Trophoblast cell (in vitro differentiated cells and primary cell): ENCODE measurements around the gene SDCCAG8.

Source experiments
- DNase-seq, 2 donors: peaks; one replicate each; pipeline ENCODE4 v3.0.0-alpha.2; 2016
- H2AFZ ChIP-seq: 2 replicates; pipeline ENCODE4 v1.6.1; 2013; ENCODE audit warnings: low read length, moderate library complexity, mild to moderate bottlenecking; ENCODE audit not compliant: insufficient read depth, poor library complexity
- H2AK5ac ChIP-seq: 2 replicates; pipeline ENCODE4 v1.6.1; 2013; ENCODE audit warnings: mild to moderate bottlenecking, low read length
- H2BK120ac ChIP-seq: 2 replicates; pipeline ENCODE4 v1.6.1; 2013; ENCODE audit warnings: low read length, mild to moderate bottlenecking, moderate library complexity; ENCODE audit not compliant: insufficient read depth, poor library complexity
- H2BK12ac ChIP-seq: 2 replicates; pipeline ENCODE4 v1.6.1; 2013; ENCODE audit warnings: mild to moderate bottlenecking, low read length, moderate library complexity
- H2BK5ac ChIP-seq: 2 replicates; pipeline ENCODE4 v1.6.1; 2013; ENCODE audit warnings: low read length, low read depth, moderate library complexity, mild to moderate bottlenecking; ENCODE audit not compliant: poor library complexity
- H3K14ac ChIP-seq: 2 replicates; pipeline ENCODE4 v1.6.1; 2013; ENCODE audit warnings: mild to moderate bottlenecking, low read length
- H3K18ac ChIP-seq: 2 replicates; pipeline ENCODE4 v1.6.1; 2013; ENCODE audit warnings: mild to moderate bottlenecking, low read length
- H3K23ac ChIP-seq: 2 replicates; pipeline ENCODE4 v1.6.1; 2013; ENCODE audit warnings: low read length
- H3K27ac ChIP-seq: 2 replicates; pipeline ENCODE4 v1.5.1; 2013; ENCODE audit warnings: low read depth, mild to moderate bottlenecking, inconsistent platforms, low read length, moderate library complexity
- H3K27me3 ChIP-seq: 2 replicates; pipeline ENCODE4 v1.6.1; 2013; ENCODE audit warnings: inconsistent platforms, mild to moderate bottlenecking, low read length, moderate library complexity; ENCODE audit not compliant: insufficient read depth
- H3K36me3 ChIP-seq, 2 experiments: 1 replicate in 1 of 2; 2 replicates in 1 of 2; pipeline ENCODE4 v1.6.1; 2013; ENCODE audit warnings: low read length in 2 of 2, mild to moderate bottlenecking in 2 of 2, moderate library complexity in 1 of 2; ENCODE audit not compliant: insufficient read depth in 2 of 2, control insufficient read depth in 1 of 2
- H3K4ac ChIP-seq: 2 replicates; pipeline ENCODE4 v1.6.1; 2013; ENCODE audit warnings: low read depth, mild to moderate bottlenecking, low read length, moderate library complexity
- H3K4me1 ChIP-seq, 2 experiments: 1 replicate in 1 of 2; 2 replicates in 1 of 2; pipeline ENCODE4 v1.6.1; 2013; ENCODE audit warnings: low read length in 2 of 2, mild to moderate bottlenecking in 2 of 2, moderate library complexity in 1 of 2; ENCODE audit not compliant: insufficient read depth in 2 of 2, control insufficient read depth in 1 of 2
- H3K4me2 ChIP-seq: 2 replicates; pipeline ENCODE4 v1.6.1; 2013; ENCODE audit warnings: inconsistent platforms, mild to moderate bottlenecking, low read length, moderate library complexity
- H3K4me3 ChIP-seq: 2 replicates; pipeline ENCODE4 v1.5.1; 2013; ENCODE audit warnings: mild to moderate bottlenecking, low read depth, low read length, inconsistent platforms
- H3K79me1 ChIP-seq: one replicate; pipeline ENCODE4 v1.6.1; 2013; ENCODE audit warnings: low read length
- H3K79me2 ChIP-seq: 2 replicates; pipeline ENCODE4 v1.6.1; 2013; ENCODE audit warnings: low read length, mild to moderate bottlenecking; ENCODE audit not compliant: control insufficient read depth, insufficient read depth, poor library complexity
- H3K9ac ChIP-seq: 2 replicates; pipeline ENCODE4 v1.6.1; 2013; ENCODE audit warnings: mild to moderate bottlenecking, low read length
- H3K9me3 ChIP-seq: 2 replicates; pipeline ENCODE4 v1.6.1; 2013; ENCODE audit warnings: low read depth, mild to moderate bottlenecking, control low read depth, inconsistent platforms, low read length; ENCODE audit not compliant: insufficient read depth
- H4K12ac ChIP-seq: 2 replicates; pipeline ENCODE4 v1.6.1; 2013; ENCODE audit warnings: low read depth, mild to moderate bottlenecking, low read length, moderate library complexity
- H4K8ac ChIP-seq: 2 replicates; pipeline ENCODE4 v1.6.1; 2013; ENCODE audit warnings: low read depth, mild to moderate bottlenecking, low read length, moderate library complexity
- H4K91ac ChIP-seq: one replicate; pipeline ENCODE4 v1.6.1; 2013; ENCODE audit warnings: low read depth, mild to moderate bottlenecking, low read length, moderate library complexity
- WGBS: extraction: QIAGEN DNeasy Blood & Tissue Kit; methylation state at CpG from one replicate; pipeline ENCODE4 v1.1.7; 2013; ENCODE audit warnings: missing lambda C conversion rate; ENCODE audit not compliant: insufficient read length, insufficient coverage; ENCODE audit errors: extremely low coverage; 5-methylcytosine and 5-hydroxymethylcytosine counted together

The SDCCAG8 gene

DNA sequence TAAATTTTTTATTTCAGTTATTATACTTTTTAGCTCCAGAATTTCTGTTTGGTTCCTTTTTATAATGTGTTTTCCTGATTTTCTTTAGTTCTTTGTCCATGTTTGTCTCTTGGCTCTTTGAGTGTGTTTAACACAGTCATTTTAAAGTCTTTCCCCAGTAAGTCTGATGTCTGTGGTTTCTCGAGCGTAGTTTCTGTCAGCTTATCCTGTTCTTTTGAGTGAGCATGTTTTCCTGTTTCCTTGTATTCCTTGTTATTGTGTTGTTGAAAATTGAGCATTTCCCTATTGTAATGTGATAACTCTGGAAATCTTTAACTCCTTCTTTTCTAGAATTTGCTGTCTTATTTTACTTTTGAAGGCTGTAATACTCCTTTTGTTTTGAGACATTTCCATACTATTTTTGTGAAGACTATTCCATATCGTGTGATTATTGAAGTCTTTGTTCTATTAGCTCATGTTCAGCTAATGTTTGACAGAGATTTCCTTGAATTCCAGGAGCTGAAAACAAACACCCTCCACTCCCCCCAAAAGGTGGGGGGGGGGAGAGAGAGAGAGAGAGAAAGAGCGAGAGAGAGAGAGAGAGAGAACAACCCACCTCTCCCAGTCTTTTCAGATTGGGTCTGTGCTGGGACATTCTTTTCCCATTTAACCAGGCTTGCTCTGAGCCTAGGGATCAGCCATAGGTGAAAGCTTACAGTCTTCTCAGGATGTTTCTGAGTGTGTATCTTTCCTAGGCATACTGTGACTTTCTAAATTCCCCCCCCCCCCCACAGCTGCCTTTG lies 38.3 kb downstream of the SDCCAG8 start:
- H2BK5ac ChIP-seq: no peak overlapping the region
- no peak overlapping the region for H3K9ac ChIP-seq
- no peak overlapping the region for H3K4me2 ChIP-seq
- no CpG with 5 or more reads among the region's 4 CpGs for WGBS
- peak overlapping the region; percentile 18 for H4K91ac ChIP-seq
- H3K23ac ChIP-seq: no peak overlapping the region
- no peak overlapping the region for H3K4ac ChIP-seq
- H3K14ac ChIP-seq: no peak overlapping the region
- peaks cover 1% of the 10 kb centered on the region for H3K79me1 ChIP-seq
- H3K27ac ChIP-seq: peak overlapping the region; percentile 61
- H3K4me3 ChIP-seq: no peak overlapping the region
- H2AK5ac ChIP-seq: no peak overlapping the region
- no peaks in the 10 kb centered on the region for H3K4me1 ChIP-seq
- no peak overlapping the region for H2BK120ac ChIP-seq
- peaks cover 0 to 3% of the 10 kb centered on the region in 2 experiments for H3K36me3 ChIP-seq
- H3K9me3 ChIP-seq: no peaks in the 10 kb centered on the region
- DNase-seq: no peak
- H4K12ac ChIP-seq: no peak overlapping the region
- no peak overlapping the region for H4K8ac ChIP-seq
- H3K27me3 ChIP-seq: no peaks in the 10 kb centered on the region
- no peak overlapping the region for H2BK12ac ChIP-seq
- no peaks in the 10 kb centered on the region for H3K79me2 ChIP-seq
- H3K18ac ChIP-seq: no peak overlapping the region
- no peak overlapping the region for H2AFZ ChIP-seq

DNA sequence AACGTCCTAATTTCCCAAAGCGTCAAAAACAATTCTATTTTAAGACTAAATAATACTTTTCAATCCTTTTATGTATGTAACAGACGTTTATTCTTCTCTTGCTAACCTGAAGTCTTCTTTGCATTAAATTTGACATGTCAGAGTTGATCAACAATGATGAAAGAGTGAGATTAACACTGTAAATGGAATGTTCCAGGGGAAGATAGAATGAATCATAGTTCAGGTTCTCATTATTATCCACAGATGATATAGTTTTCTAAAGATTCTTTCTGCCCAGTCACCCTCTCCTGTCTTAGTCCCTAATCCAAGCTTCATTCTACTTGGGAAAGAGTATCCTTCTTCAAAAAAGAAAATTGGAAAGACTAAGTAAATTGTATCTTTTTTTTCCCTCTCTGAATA lies 38.9 kb downstream of the SDCCAG8 start:
- no CpG with 5 or more reads among the region's 3 CpGs for WGBS
- peak overlapping the region; percentile 18 for H4K91ac ChIP-seq
- H2BK12ac ChIP-seq: no peak overlapping the region
- no peak overlapping the region for H3K27ac ChIP-seq
- no peak overlapping the region for H3K4me3 ChIP-seq
- no peak overlapping the region for H4K12ac ChIP-seq
- H3K9me3 ChIP-seq: no peaks in the 10 kb centered on the region
- no peaks in the 10 kb centered on the region for H3K79me2 ChIP-seq
- H3K18ac ChIP-seq: no peak overlapping the region
- H2AK5ac ChIP-seq: no peak overlapping the region
- no peaks in the 10 kb centered on the region for H3K27me3 ChIP-seq
- no peak overlapping the region for H2BK5ac ChIP-seq
- H4K8ac ChIP-seq: no peak overlapping the region
- no peak overlapping the region for H3K4ac ChIP-seq
- H3K23ac ChIP-seq: no peak overlapping the region
- H3K14ac ChIP-seq: no peak overlapping the region
- no peak overlapping the region for H2AFZ ChIP-seq
- DNase-seq: no peak
- no peak overlapping the region for H3K4me2 ChIP-seq
- peaks cover 0 to 5% of the 10 kb centered on the region in 2 experiments for H3K36me3 ChIP-seq
- H2BK120ac ChIP-seq: no peak overlapping the region
- H3K9ac ChIP-seq: no peak overlapping the region
- peaks cover 1% of the 10 kb centered on the region for H3K79me1 ChIP-seq
- H3K4me1 ChIP-seq: no peaks in the 10 kb centered on the region

- H2AFZ ChIP-seq: no peak overlapping the region
- H3K79me1 ChIP-seq: peaks cover 1% of the 10 kb centered on the region
- H3K4me3 ChIP-seq: no peak overlapping the region
- H3K4ac ChIP-seq: no peak overlapping the region
- H2AK5ac ChIP-seq: no peak overlapping the region
- H3K4me1 ChIP-seq: no peaks in the 10 kb centered on the region
- H3K4me2 ChIP-seq: no peak overlapping the region
- no peaks in the 10 kb centered on the region for H3K9me3 ChIP-seq
- no peak overlapping the region for H2BK120ac ChIP-seq
- H3K36me3 ChIP-seq: peaks cover 0 to 5% of the 10 kb centered on the region in 2 experiments
- no peak overlapping the region for H3K23ac ChIP-seq
- no peak overlapping the region for H4K12ac ChIP-seq
- no peak overlapping the region for H3K18ac ChIP-seq
- no peak overlapping the region for H3K9ac ChIP-seq
- no peak overlapping the region for H4K8ac ChIP-seq
- no peaks in the 10 kb centered on the region for H3K27me3 ChIP-seq
- DNase-seq: no peak
- no peak overlapping the region for H4K91ac ChIP-seq
- no peak overlapping the region for H3K14ac ChIP-seq
- H3K79me2 ChIP-seq: no peaks in the 10 kb centered on the region
- no CpG with 5 or more reads among the region's 1 CpG for WGBS
- no peak overlapping the region for H3K27ac ChIP-seq
- H2BK5ac ChIP-seq: no peak overlapping the region
- no peak overlapping the region for H2BK12ac ChIP-seq
Measured at GRCh38 chr1:243299069-243299468, 43.2 kb downstream of the SDCCAG8 start.

GRCh38 chr1:243301059-243301458 lies 45.2 kb downstream of the SDCCAG8 start:
- no peak for DNase-seq
- no peaks in the 10 kb centered on the region for H3K27me3 ChIP-seq
- no peak overlapping the region for H3K23ac ChIP-seq
- H3K79me2 ChIP-seq: no peaks in the 10 kb centered on the region
- H3K18ac ChIP-seq: no peak overlapping the region
- H2AFZ ChIP-seq: no peak overlapping the region
- no peak overlapping the region for H3K27ac ChIP-seq
- no peak overlapping the region for H2BK12ac ChIP-seq
- H3K4me3 ChIP-seq: no peak overlapping the region
- H2AK5ac ChIP-seq: no peak overlapping the region
- H3K4ac ChIP-seq: no peak overlapping the region
- no peak overlapping the region for H2BK5ac ChIP-seq
- no peak overlapping the region for H4K12ac ChIP-seq
- no peak overlapping the region for H2BK120ac ChIP-seq
- no peak overlapping the region for H3K9ac ChIP-seq
- WGBS: no CpG with 5 or more reads among the region's 2 CpGs
- no peaks in the 10 kb centered on the region for H3K4me1 ChIP-seq
- no peak overlapping the region for H4K91ac ChIP-seq
- no peak overlapping the region for H4K8ac ChIP-seq
- peaks cover 0 to 2% of the 10 kb centered on the region in 2 experiments for H3K36me3 ChIP-seq
- no peaks in the 10 kb centered on the region for H3K79me1 ChIP-seq
- H3K4me2 ChIP-seq: no peak overlapping the region
- H3K14ac ChIP-seq: no peak overlapping the region
- no peaks in the 10 kb centered on the region for H3K9me3 ChIP-seq
